NK-92 (cell line): ENCODE results near the gene KCTD16.

Experiments used
- DNase-seq: peaks from one replicate; lab custom pipeline; 2025; ENCODE audit not compliant: unreplicated experiment; lab: John Stamatoyannopoulos, UW

The KCTD16 gene

GRCh38 chr5:144504929-144505577 lies 334.4 kb downstream of the KCTD16 start:
- no peak for DNase-seq

- DNase-seq, result no peak
Observed at GRCh38 chr5:144510845-144511579, 340.3 kb downstream of the KCTD16 start.

GRCh38 chr5:144511580-144512072 lies 341.0 kb downstream of the KCTD16 start:
- DNase-seq, result no peak

GRCh38 chr5:144522698-144523097 lies 352.0 kb downstream of the KCTD16 start:
- no peak for DNase-seq

GRCh38 chr5:144525000-144525399 lies 354.3 kb downstream of the KCTD16 start:
- DNase-seq, result no peak

GRCh38 chr5:144531188-144531587 lies 360.5 kb downstream of the KCTD16 start:
- DNase-seq, result no peak
